ENCODE results near the gene OR1E2.
"Not testable (repeated sequence)": the region's sequence is repeated elsewhere in the genome, so short reads cannot be mapped to it uniquely, and the experiment has no call there.

OR1E2 gene

GRCh38 chr17:3397801-3398200, 35.8 kb downstream of the OR1E2 start:
- not testable (repeated sequence) for DNase-seq

- no peak for DNase-seq
These were observed 43.9 kb downstream of the OR1E2 start for GRCh38 chr17:3389791-3390190.

- DNase-seq, result peak; percentile 81
These were observed 47.5 kb downstream of the OR1E2 start, which contains the start of gene OR3A2 for GRCh38 chr17:3385869-3386816. TSS of gene OR3A2 (minus strand) at chr17:3386308.
